C4-2B (cell line): Measurements from ENCODE around the gene CHKA.
A peak's percentile ranks its signal among the peaks of the same experiment; 100 is the strongest.

Experiments
- H3K27ac ChIP-seq: fragments of 450-650 bp; 2 replicates; pipeline ENCODE4 v1.5.1; 2017
- ZFX ChIP-seq: fragments of 450-650 bp; IDR thresholded peaks from 2 replicates; pipeline ENCODE4 v1.6.1; 2017
- TF ChIP-seq, protein P1 (sequence below): fragments of 450-650 bp; conservative IDR thresholded peaks from 2 replicates; pipeline ENCODE4 v1.5.1; 2017; ENCODE audit warnings: mild to moderate bottlenecking

Gene CHKA

GRCh38 chr11:68137833-68138232, 16.6 kb upstream of the CHKA start:
- TF ChIP-seq, protein P1, sequence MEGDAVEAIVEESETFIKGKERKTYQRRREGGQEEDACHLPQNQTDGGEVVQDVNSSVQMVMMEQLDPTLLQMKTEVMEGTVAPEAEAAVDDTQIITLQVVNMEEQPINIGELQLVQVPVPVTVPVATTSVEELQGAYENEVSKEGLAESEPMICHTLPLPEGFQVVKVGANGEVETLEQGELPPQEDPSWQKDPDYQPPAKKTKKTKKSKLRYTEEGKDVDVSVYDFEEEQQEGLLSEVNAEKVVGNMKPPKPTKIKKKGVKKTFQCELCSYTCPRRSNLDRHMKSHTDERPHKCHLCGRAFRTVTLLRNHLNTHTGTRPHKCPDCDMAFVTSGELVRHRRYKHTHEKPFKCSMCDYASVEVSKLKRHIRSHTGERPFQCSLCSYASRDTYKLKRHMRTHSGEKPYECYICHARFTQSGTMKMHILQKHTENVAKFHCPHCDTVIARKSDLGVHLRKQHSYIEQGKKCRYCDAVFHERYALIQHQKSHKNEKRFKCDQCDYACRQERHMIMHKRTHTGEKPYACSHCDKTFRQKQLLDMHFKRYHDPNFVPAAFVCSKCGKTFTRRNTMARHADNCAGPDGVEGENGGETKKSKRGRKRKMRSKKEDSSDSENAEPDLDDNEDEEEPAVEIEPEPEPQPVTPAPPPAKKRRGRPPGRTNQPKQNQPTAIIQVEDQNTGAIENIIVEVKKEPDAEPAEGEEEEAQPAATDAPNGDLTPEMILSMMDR: no peak
- TF ChIP-seq ZFX: no peak

DNA sequence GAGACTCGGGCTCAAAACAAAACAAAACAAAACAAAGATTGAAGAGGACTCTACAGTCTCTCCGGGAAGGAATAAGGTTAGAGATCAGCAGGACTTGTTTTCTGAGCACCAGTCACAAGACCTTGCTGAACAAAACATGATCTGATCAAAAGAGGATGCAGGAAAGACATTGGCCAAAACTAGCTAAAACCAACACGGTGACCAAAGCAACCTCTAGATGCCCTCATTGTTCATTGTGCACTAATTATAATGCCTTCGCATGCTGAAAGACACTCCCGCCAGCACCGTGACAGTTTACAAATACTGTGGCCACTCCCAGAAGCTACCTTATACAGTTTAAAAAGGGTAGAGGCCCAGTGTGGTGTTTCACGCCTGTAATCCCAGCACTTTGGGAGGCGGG, 15.7 kb upstream of the CHKA start:
- no peak overlapping the region; the same call in 1 of the 2 replicates for H3K27ac ChIP-seq
- TF ChIP-seq ZFX: no peak
- TF ChIP-seq, protein P1: no peak

More at GRCh38 chr11:68137833-68138232, 16.6 kb upstream of the CHKA start:
- H3K27ac ChIP-seq: peak overlapping the region; percentile 50; the same call in 1 of the 2 replicates

DNA sequence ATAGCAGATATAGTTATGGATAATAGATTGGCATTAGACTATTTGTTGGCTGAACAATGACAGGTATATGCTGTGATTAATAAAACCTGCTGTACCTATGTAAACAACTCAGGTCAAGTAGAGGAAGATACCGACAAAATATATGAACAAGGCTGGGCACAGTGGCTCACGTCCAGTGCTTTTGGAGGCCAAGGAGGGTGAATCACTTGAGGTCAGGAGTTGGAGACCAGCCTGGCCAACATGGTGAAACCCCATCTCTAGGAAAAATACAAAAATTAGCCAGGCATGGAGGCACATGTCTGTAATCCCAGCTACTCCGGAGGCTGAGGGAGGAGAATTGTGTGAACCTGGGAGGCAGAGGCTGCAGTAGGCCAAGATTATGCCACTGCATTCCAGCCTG, 14.0 kb upstream of the CHKA start:
- H3K27ac ChIP-seq: no peak overlapping the region
- TF ChIP-seq, protein P1: no peak

DNA sequence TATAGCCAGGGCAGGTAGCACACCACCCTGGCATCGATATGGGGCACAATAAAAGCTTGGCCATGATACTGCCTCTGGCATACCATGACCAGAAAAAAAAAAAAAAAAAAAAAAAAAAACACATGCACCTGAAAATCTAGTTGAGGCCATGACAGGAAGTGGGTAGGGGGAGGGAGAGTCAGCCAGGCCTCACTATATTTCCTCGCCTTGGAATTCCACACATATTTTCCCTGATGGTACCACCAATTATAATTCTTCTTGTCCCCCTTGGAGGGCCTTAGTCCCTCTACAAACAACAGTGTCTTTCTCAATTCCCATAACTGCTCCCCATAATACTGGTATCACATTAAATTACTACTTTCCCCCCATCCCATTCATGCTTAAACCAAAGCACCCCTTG, 12.6 kb upstream of the CHKA start:
- no peak for TF ChIP-seq ZFX
- TF ChIP-seq, protein P1: no peak

DNA sequence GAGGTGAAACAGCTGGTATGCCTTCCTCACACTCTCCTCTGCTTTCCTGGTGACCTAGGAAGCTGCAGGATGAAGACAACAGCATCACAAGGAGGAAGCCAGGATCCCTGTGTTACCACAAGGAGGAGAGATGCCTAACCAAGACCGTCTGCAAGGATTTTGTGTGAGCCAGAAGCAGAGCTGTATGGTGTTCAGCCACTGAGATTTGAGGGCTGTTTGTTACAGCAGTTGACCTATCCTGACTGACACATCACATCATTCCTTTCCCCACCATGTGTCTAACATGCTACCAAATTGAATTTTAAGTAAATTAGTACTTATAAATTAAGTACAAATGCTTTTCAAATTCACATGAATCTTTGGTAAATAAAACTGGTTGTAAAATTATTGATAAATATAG, 8.9 kb upstream of the CHKA start:
- no peak overlapping the region for H3K27ac ChIP-seq
- TF ChIP-seq ZFX: no peak
- TF ChIP-seq, protein P1: no peak

More for the DNA sequence above, 12.6 kb upstream of the CHKA start:
- H3K27ac ChIP-seq: no peak overlapping the region

GRCh38 chr11:68128682-68129327, 7.6 kb upstream of the CHKA start:
- no peak for TF ChIP-seq ZFX
- TF ChIP-seq, protein P1: no peak
- H3K27ac ChIP-seq: no peak overlapping the region

DNA sequence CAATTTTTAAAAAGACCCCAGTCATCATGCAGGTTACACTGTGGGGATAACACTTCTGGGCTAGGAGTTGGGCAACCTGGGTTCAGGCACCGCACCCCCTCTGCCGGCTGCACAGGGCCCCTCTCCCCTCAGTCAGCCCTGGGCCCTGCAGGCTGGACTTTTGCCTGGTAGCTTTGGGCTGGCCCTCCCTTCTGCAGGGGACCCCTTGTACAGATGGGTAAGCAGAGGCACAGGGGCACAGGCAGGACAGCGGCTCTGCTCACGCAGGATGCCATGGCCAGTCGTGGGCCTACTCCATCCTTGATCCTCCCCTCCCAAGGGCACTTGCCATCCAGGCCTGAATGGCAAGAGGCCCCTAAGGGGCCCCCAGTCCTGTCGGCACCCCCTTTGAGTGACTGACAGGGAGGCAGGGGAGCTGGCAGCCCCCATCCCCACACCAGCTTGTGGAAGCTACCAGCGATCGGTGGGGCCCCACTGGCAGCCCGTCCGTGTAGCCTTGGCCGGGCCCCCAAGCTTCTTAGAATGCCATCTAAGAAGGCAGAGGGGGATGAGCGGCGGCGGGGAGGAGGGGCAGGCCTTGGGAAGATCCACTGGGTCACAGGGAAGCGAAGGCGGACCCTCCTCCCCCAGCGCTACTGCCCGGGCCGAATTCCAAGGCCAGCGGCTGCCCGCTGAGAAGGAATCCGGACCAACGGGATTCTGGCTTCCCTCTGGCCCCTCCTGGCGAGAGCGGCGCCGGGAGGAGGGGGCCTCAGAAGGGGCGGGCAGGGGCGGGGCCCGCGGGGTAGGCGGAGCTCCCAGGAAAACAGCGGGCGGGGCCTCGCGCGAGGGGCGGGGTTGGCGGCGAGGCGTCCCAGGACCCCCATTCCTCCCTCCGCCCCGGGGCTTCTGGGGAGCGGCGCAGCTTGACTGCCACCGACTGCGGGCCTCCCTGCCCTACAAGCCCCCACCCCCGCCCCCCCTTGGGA, 6.8 kb upstream of the CHKA start:
- no peak overlapping the region for H3K27ac ChIP-seq
- TF ChIP-seq, protein P1: no peak
- TF ChIP-seq ZFX: no peak
